ENCODE data around the gene POLR3A.

DNA sequence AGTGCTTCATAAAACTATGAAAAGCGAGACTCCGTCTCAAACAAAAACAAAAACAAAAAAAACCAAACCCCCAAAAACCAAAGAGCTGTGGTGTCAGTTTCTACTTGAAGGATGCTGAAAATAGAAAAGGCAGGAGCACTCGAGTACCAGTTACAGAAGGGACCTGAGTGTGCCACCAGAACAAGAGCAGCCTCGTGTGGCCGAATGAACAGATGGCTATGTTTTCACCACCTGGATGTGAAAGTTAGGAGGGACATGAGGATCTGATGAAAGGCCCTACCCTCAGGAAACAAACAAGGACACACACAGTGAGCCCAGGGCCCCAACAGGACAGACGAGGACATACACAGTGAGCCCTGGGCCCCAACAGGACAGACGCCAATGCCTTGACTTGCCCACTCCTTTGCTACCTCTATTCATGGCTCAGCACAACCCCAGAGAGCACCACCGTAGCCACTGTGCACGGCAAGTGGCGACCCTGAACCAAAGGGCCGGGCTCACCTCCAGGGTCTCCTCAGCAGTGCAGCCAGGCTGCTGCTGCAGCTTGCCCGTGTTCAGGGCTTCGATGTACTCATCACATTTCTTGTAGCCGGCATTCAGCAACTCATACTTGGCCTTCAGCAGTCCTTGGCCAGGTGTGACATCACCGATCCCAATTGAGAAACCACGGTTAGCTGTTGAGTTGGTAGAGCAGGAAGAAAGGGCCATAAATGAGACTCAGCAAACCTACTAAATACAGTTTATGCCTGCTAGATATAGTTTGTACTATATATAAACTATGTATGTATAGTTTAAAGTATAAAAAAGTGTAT is 24.9 kb downstream of the POLR3A start:
- TF ChIP-seq, protein P1, sequence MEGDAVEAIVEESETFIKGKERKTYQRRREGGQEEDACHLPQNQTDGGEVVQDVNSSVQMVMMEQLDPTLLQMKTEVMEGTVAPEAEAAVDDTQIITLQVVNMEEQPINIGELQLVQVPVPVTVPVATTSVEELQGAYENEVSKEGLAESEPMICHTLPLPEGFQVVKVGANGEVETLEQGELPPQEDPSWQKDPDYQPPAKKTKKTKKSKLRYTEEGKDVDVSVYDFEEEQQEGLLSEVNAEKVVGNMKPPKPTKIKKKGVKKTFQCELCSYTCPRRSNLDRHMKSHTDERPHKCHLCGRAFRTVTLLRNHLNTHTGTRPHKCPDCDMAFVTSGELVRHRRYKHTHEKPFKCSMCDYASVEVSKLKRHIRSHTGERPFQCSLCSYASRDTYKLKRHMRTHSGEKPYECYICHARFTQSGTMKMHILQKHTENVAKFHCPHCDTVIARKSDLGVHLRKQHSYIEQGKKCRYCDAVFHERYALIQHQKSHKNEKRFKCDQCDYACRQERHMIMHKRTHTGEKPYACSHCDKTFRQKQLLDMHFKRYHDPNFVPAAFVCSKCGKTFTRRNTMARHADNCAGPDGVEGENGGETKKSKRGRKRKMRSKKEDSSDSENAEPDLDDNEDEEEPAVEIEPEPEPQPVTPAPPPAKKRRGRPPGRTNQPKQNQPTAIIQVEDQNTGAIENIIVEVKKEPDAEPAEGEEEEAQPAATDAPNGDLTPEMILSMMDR (conservative IDR thresholded peaks at IDR 0.05 in 1 of 2, IDR thresholded peaks at IDR 0.05 in 1 of 2; ENCODE audit: extremely low read depth in 1 of 2, insufficient read depth in 1 of 2, low read depth in 1 of 2, low read length in 2 of 2), result no peak
- no peak for TF ChIP-seq EZH2 (IDR thresholded peaks at IDR 0.05; ENCODE audit: borderline replicate concordance, low read length)
